Mammary epithelial cell (primary cell): Measurements from ENCODE around the gene CDK5R2.

ENCODE experiments used
- CTCF ChIP-seq, 2 donors: IDR thresholded peaks in 1 of 2; conservative IDR thresholded peaks in 1 of 2; 2 replicates each; pipeline ENCODE4 v1.5.1; 2011 to 2012; ENCODE audit warnings: inconsistent platforms in 2 of 2, low read length in 2 of 2, mild to moderate bottlenecking in 2 of 2, control low read depth in 1 of 2, low read depth in 1 of 2; ENCODE audit not compliant: insufficient read depth in 1 of 2; ENCODE audit errors: extremely low read depth in 1 of 2
- EZH2 ChIP-seq: IDR thresholded peaks from 2 replicates; pipeline ENCODE4 v1.6.1; 2012; ENCODE audit warnings: low read length, inconsistent platforms, borderline replicate concordance

- no peak for TF ChIP-seq CTCF (conservative IDR thresholded peaks at IDR 0.05 in 1 of 2, IDR thresholded peaks at IDR 0.05 in 1 of 2; ENCODE audit: extremely low read depth in 1 of 2, insufficient read depth in 1 of 2, low read depth in 1 of 2, low read length in 2 of 2)
- TF ChIP-seq EZH2: no peak
These were observed 49.8 kb downstream of the CDK5R2 start for GRCh38 chr2:219009294-219009693.
